ENCODE data around the gene PPP1R14C.

DNA sequence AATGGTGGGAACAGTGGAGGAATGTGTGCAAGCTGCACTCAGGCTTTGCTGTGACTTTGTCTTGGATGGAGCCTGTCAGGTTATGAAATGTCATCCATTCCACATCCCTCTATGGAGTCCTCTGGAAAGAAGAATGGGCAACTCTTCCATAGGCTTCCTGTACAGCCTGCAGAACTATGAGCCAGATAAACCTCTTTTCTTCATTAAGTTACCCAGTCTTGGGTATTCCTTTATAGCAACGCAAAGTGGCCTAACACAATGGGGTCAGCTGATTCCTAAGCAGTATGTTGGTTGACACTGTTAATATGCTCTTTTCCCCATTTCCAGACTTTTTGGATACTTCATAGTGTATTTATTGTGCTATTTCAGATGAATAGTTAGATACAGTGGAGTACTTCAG is 150.2 kb downstream of the PPP1R14C start:
- TF ChIP-seq POLR2A (IDR thresholded peaks at IDR 0.05) (no peak), CTCF (IDR thresholded peaks at IDR 0.05) (no peak), EP300 (IDR thresholded peaks at IDR 0.05) (no peak), POLR2AphosphoS5 (IDR thresholded peaks at IDR 0.05) (no peak)
